Naive thymus-derived CD4-positive, alpha-beta T cell (primary cell): ENCODE data around the gene LARGE1. TPM values are rescaled to one million over a fixed set of nuclear protein-coding genes. Genes with fewer than 3 reads are reported as not detected.

Experiments
- ATAC-seq: fragments of 150-1000 bp; cut with Tn5 transposase; 2 replicates; pipeline ENCODE4 v1.10.0; 2021; ENCODE audit warnings: mild to moderate bottlenecking, moderate library complexity
- CTCF ChIA-PET: fragments of 350-600 bp; sonication (Branson Sonifier 250); formaldehyde crosslinking; loops from one replicate; lab custom pipeline; 2021; ENCODE audit warnings: antibody characterized with exemption; lab: Charles Lee
- POLR2A ChIA-PET: fragments of 350-600 bp; sonication (Branson Sonifier 250); formaldehyde crosslinking; loops from one replicate; lab custom pipeline; 2021; ENCODE audit warnings: antibody characterized with exemption, inconsistent platforms; lab: Charles Lee
- DNase-seq, 9 donors: peaks; one replicate each; pipeline versions ENCODE4 v3.0.0 to v3.0.0-alpha.2; 2020 to 2022; ENCODE audit warnings: mixed read lengths in 1 of 9
- H3K27ac ChIP-seq: one replicate; pipeline ENCODE4 v1.7.0; 2013; ENCODE audit warnings: mild to moderate bottlenecking, low read depth, low read length, moderate library complexity
- H3K27me3 ChIP-seq, 2 donors: one replicate each; pipeline ENCODE4 v1.7.0; 2013; ENCODE audit warnings: low read length in 2 of 2, mild to moderate bottlenecking in 2 of 2, moderate library complexity in 2 of 2; ENCODE audit not compliant: control insufficient read depth in 2 of 2, insufficient read depth in 2 of 2
- H3K36me3 ChIP-seq, 3 experiments: 1 replicate in 2 of 3; 2 replicates in 1 of 3; pipeline ENCODE4 v1.7.0; 2013; ENCODE audit warnings: low read length in 3 of 3, mild to moderate bottlenecking in 3 of 3, moderate library complexity in 1 of 3; ENCODE audit not compliant: insufficient read depth in 3 of 3, control insufficient read depth in 2 of 3
- H3K4me1 ChIP-seq, 2 donors: one replicate each; pipeline ENCODE4 v1.7.0; 2013; ENCODE audit warnings: low read length in 2 of 2, mild to moderate bottlenecking in 2 of 2, moderate library complexity in 1 of 2; ENCODE audit not compliant: control insufficient read depth in 2 of 2, insufficient read depth in 2 of 2
- H3K4me3 ChIP-seq: 2 replicates; pipeline ENCODE4 v1.7.0; 2013; ENCODE audit warnings: mild to moderate bottlenecking, low read length
- H3K9me3 ChIP-seq, 3 experiments: 1 replicate in 2 of 3; 2 replicates in 1 of 3; pipeline ENCODE4 v1.7.0; 2013; ENCODE audit warnings: low read length in 3 of 3; ENCODE audit not compliant: control insufficient read depth in 2 of 3
- H3K27ac Mint-ChIP-seq, 9 donors: one replicate each; pipeline ENCODE4 v1.8.0; 2020 to 2022; ENCODE audit warnings: mixed read lengths in 9 of 9, mild to moderate bottlenecking in 8 of 9, moderate library complexity in 5 of 9, inconsistent platforms in 2 of 9
- H3K27me3 Mint-ChIP-seq, 5 donors: one replicate each; pipeline ENCODE4 v1.8.0; 2021 to 2022; ENCODE audit warnings: mixed read lengths in 5 of 5, mild to moderate bottlenecking in 1 of 5
- H3K36me3 Mint-ChIP-seq, 5 donors: one replicate each; pipeline ENCODE4 v1.8.0; 2020 to 2022; ENCODE audit warnings: mixed read lengths in 5 of 5, mild to moderate bottlenecking in 3 of 5, inconsistent platforms in 1 of 5
- H3K4me1 Mint-ChIP-seq, 7 donors: one replicate each; pipeline ENCODE4 v1.8.0; 2020 to 2022; ENCODE audit warnings: mixed read lengths in 7 of 7, mild to moderate bottlenecking in 3 of 7, inconsistent platforms in 1 of 7
- H3K4me3 Mint-ChIP-seq, 10 donors: one replicate each; pipeline ENCODE4 v1.8.0; 2020 to 2022; ENCODE audit warnings: mild to moderate bottlenecking in 10 of 10, mixed read lengths in 10 of 10, moderate library complexity in 6 of 10, inconsistent platforms in 2 of 10
- H3K9me3 Mint-ChIP-seq, 11 donors: one replicate each; pipeline ENCODE4 v1.8.0; 2020 to 2022; ENCODE audit warnings: mixed read lengths in 11 of 11, mild to moderate bottlenecking in 4 of 11, inconsistent platforms in 1 of 11, moderate library complexity in 1 of 11
- intact Hi-C, 2 donors: fragments of 100-400 bp; cut with micrococcal nuclease; formaldehyde crosslinking; loops; one replicate each; pipeline ENCODE4 v1.15.1; 2023
- polyA plus RNA-seq, 2 donors: library from polyadenylated mRNA; unstranded; fragments of 300-500 nt; fragmentation: Illumina TruSeq; gene quantifications; one replicate each; pipeline ENCODE4 v1.2.3, GENCODE V29; 2021
- total RNA-seq, 6 experiments: library from RNA in 5 of 6; stranded (reverse) in 5 of 6; gene quantifications; 1 replicate in 5 of 6; 2 replicates in 1 of 6; pipeline ENCODE4 v1.2.3 and lab custom pipeline; 2021 to 2026

The LARGE1 gene
- total and polyA plus RNA-seq, 7 experiments from 2014 or later, result 2.3 to 4.8 (median 3.0) TPM; not detected in 3

- peaks cover 0 to 20% (median 4%) of the 10 kb centered on the region in 11 donors for H3K9me3 Mint-ChIP-seq
- Histone ChIP-seq H3K27me3 (no peaks in the 10 kb centered on the region), H3K4me1 (no peaks in the 10 kb centered on the region), H3K36me3 (no peaks in the 10 kb centered on the region), H3K4me3 (no peak overlapping the region), H3K27ac (no peak overlapping the region), H3K9me3 (no peaks in the 10 kb centered on the region)
- H3K4me1 Mint-ChIP-seq, result no peaks in the 10 kb centered on the region
- ChIA-PET POLR2A (no interaction called here), CTCF (interaction anchor here (0.6 kb wide), 1 partner anchor 559 kb away, joined by 3 read pairs; no protein-coding TSS in a partner anchor)
- intact Hi-C loops, result no loop called here
- no peak for DNase-seq
- H3K36me3 Mint-ChIP-seq, result peaks cover 0 to 4% (median 0%) of the 10 kb centered on the region in 5 donors
- ATAC-seq, result no peak
- peaks cover 0 to 7% (median 0%) of the 10 kb centered on the region in 5 donors for H3K27me3 Mint-ChIP-seq
- H3K4me3 Mint-ChIP-seq, result no peak overlapping the region
- H3K27ac Mint-ChIP-seq, result no peak overlapping the region
Observed at GRCh38 chr22:33600595-33600994, 319.7 kb downstream of the LARGE1 start.

GRCh38 chr22:33600113-33600512 lies 320.2 kb downstream of the LARGE1 start:
- ChIA-PET POLR2A (no interaction called here), CTCF (no interaction called here)
- no peak overlapping the region for H3K27ac Mint-ChIP-seq
- H3K4me3 Mint-ChIP-seq, result no peak overlapping the region
- no peaks in the 10 kb centered on the region for H3K4me1 Mint-ChIP-seq
- H3K4me1 ChIP-seq, result no peaks in the 10 kb centered on the region
- no peaks in the 10 kb centered on the region for H3K9me3 ChIP-seq
- no peak for DNase-seq
- H3K9me3 Mint-ChIP-seq, result peaks cover 0 to 20% (median 4%) of the 10 kb centered on the region in 11 donors
- intact Hi-C loops, result no loop called here
- no peak for ATAC-seq
- H3K27ac ChIP-seq, result no peak overlapping the region
- no peaks in the 10 kb centered on the region for H3K36me3 ChIP-seq
- H3K4me3 ChIP-seq, result no peak overlapping the region
- H3K27me3 Mint-ChIP-seq, result peaks cover 0 to 7% (median 0%) of the 10 kb centered on the region in 5 donors
- H3K27me3 ChIP-seq, result no peaks in the 10 kb centered on the region
- H3K36me3 Mint-ChIP-seq, result peaks cover 0 to 4% (median 0%) of the 10 kb centered on the region in 5 donors

GRCh38 chr22:33599596-33599995 lies 320.7 kb downstream of the LARGE1 start:
- Mint-ChIP-seq H3K9me3 (peaks cover 0 to 19% (median 4%) of the 10 kb centered on the region in 11 donors), H3K4me1 (no peaks in the 10 kb centered on the region), H3K36me3 (peaks cover 0 to 4% (median 0%) of the 10 kb centered on the region in 5 donors), H3K27ac (no peak overlapping the region), H3K27me3 (peaks cover 0 to 7% (median 0%) of the 10 kb centered on the region in 5 donors), H3K4me3 (no peak overlapping the region)
- no peak for ATAC-seq
- Histone ChIP-seq H3K4me1 (no peaks in the 10 kb centered on the region), H3K4me3 (no peak overlapping the region), H3K27ac (no peak overlapping the region), H3K27me3 (no peaks in the 10 kb centered on the region), H3K36me3 (no peaks in the 10 kb centered on the region), H3K9me3 (no peaks in the 10 kb centered on the region)
- no peak for DNase-seq
- ChIA-PET CTCF (no interaction called here), POLR2A (no interaction called here)
- intact Hi-C loops, result no loop called here

- Histone ChIP-seq H3K27me3 (no peaks in the 10 kb centered on the region), H3K4me1 (no peaks in the 10 kb centered on the region), H3K36me3 (no peaks in the 10 kb centered on the region), H3K27ac (no peak overlapping the region), H3K4me3 (no peak overlapping the region), H3K9me3 (no peaks in the 10 kb centered on the region)
- ATAC-seq (no peak), DNase-seq (no peak)
- ChIA-PET CTCF (no interaction called here), POLR2A (no interaction called here)
- Mint-ChIP-seq H3K27ac (no peak overlapping the region), H3K4me3 (no peak overlapping the region), H3K4me1 (no peaks in the 10 kb centered on the region), H3K36me3 (peaks cover 0 to 4% (median 0%) of the 10 kb centered on the region in 5 donors), H3K9me3 (peaks cover 0 to 16% (median 4%) of the 10 kb centered on the region in 11 donors), H3K27me3 (peaks cover 0 to 7% (median 0%) of the 10 kb centered on the region in 5 donors)
- intact Hi-C loops, result no loop called here
Observed at GRCh38 chr22:33598821-33599220, 321.5 kb downstream of the LARGE1 start.

- Histone ChIP-seq H3K4me3 (no peak overlapping the region), H3K9me3 (no peaks in the 10 kb centered on the region), H3K36me3 (no peaks in the 10 kb centered on the region), H3K27ac (no peak overlapping the region), H3K27me3 (no peaks in the 10 kb centered on the region), H3K4me1 (no peaks in the 10 kb centered on the region)
- Mint-ChIP-seq H3K36me3 (peaks cover 0 to 4% (median 0%) of the 10 kb centered on the region in 5 donors), H3K9me3 (peaks cover 0 to 16% (median 4%) of the 10 kb centered on the region in 11 donors), H3K4me3 (no peak overlapping the region), H3K27ac (no peak overlapping the region), H3K27me3 (peaks cover 0 to 7% (median 0%) of the 10 kb centered on the region in 5 donors), H3K4me1 (no peaks in the 10 kb centered on the region)
- POLR2A ChIA-PET, result no interaction called here
- CTCF ChIA-PET, result no interaction called here
- no peak for DNase-seq
- ATAC-seq, result no peak
- intact Hi-C loops, result no loop called here
Observed at GRCh38 chr22:33597274-33597985, 322.8 kb downstream of the LARGE1 start.

- Histone ChIP-seq H3K4me3 (no peak overlapping the region), H3K4me1 (no peaks in the 10 kb centered on the region), H3K9me3 (no peaks in the 10 kb centered on the region), H3K27ac (no peak overlapping the region), H3K27me3 (no peaks in the 10 kb centered on the region), H3K36me3 (no peaks in the 10 kb centered on the region)
- no peak for ATAC-seq
- ChIA-PET CTCF (no interaction called here), POLR2A (no interaction called here)
- no peaks in the 10 kb centered on the region for H3K36me3 Mint-ChIP-seq
- DNase-seq, result no peak
- no peak overlapping the region for H3K4me3 Mint-ChIP-seq
- peaks cover 0 to 8% (median 0%) of the 10 kb centered on the region in 11 donors for H3K9me3 Mint-ChIP-seq
- intact Hi-C loops, result no loop called here
- no peaks in the 10 kb centered on the region for H3K4me1 Mint-ChIP-seq
- peaks cover 0 to 7% (median 0%) of the 10 kb centered on the region in 5 donors for H3K27me3 Mint-ChIP-seq
- H3K27ac Mint-ChIP-seq, result no peak overlapping the region
Observed at GRCh38 chr22:33593818-33594217, 326.5 kb downstream of the LARGE1 start.

GRCh38 chr22:33591946-33592345 lies 328.3 kb downstream of the LARGE1 start:
- Mint-ChIP-seq H3K36me3 (no peaks in the 10 kb centered on the region), H3K27ac (no peak overlapping the region), H3K4me1 (no peaks in the 10 kb centered on the region), H3K27me3 (no peaks in the 10 kb centered on the region), H3K4me3 (no peak overlapping the region), H3K9me3 (peaks cover 0 to 8% (median 0%) of the 10 kb centered on the region in 11 donors)
- Histone ChIP-seq H3K4me1 (no peaks in the 10 kb centered on the region), H3K36me3 (no peaks in the 10 kb centered on the region), H3K9me3 (no peaks in the 10 kb centered on the region), H3K27me3 (no peaks in the 10 kb centered on the region), H3K4me3 (no peak overlapping the region), H3K27ac (no peak overlapping the region)
- intact Hi-C loops, result no loop called here
- CTCF ChIA-PET, result no interaction called here
- POLR2A ChIA-PET, result no interaction called here
- DNase-seq (no peak), ATAC-seq (no peak)
